ENCODE measurements around the gene MGAT4B.
A peak's percentile ranks its signal among the peaks of the same experiment; 100 is the strongest.
"Not testable (repeated sequence)": the region's sequence is repeated elsewhere in the genome, so short reads cannot be mapped to it uniquely, and the experiment has no call there.

MGAT4B gene

GRCh38 chr5:179794171-179794570, 12.5 kb downstream of the MGAT4B start:
- no peak for DNase-seq

GRCh38 chr5:179793468-179794139, 13.1 kb downstream of the MGAT4B start, which contains the start of gene LTC4S:
Gene LTC4S, plus strand, starts transcription at chr5:179793986. Its CDS starts 95 bp downstream, at chr5:179794081.
- DNase-seq = peak; percentile 55

- no peak for DNase-seq
Measured at GRCh38 chr5:179792612-179793467, 13.8 kb downstream of the MGAT4B start.

- DNase-seq = no peak
Measured at GRCh38 chr5:179791881-179792611, 14.6 kb downstream of the MGAT4B start.

GRCh38 chr5:179789278-179789677, 17.4 kb downstream of the MGAT4B start:
- not testable (repeated sequence) for DNase-seq

GRCh38 chr5:179788193-179788854, 18.3 kb downstream of the MGAT4B start:
- no peak for DNase-seq

GRCh38 chr5:179786861-179787260, 19.8 kb downstream of the MGAT4B start:
- DNase-seq = no peak

- DNase-seq = no peak
Measured at GRCh38 chr5:179783128-179783527, 23.5 kb downstream of the MGAT4B start.

- no peak for DNase-seq
Measured at GRCh38 chr5:179781846-179782245, 24.8 kb downstream of the MGAT4B start.

GRCh38 chr5:179780362-179780761, 26.3 kb downstream of the MGAT4B start:
- DNase-seq = no peak

GRCh38 chr5:179779826-179780225, 26.8 kb downstream of the MGAT4B start:
- no peak for DNase-seq

- no peak for DNase-seq
Measured at GRCh38 chr5:179778591-179778990, 28.1 kb downstream of the MGAT4B start.

- no peak for DNase-seq
Measured at GRCh38 chr5:179777909-179778308, 28.8 kb downstream of the MGAT4B start.

- no peak for DNase-seq
Measured at GRCh38 chr5:179777456-179777855, 29.2 kb downstream of the MGAT4B start.

GRCh38 chr5:179776411-179776938, 30.2 kb downstream of the MGAT4B start:
- DNase-seq = no peak

- no peak for DNase-seq
Measured at GRCh38 chr5:179774442-179774841, 32.2 kb downstream of the MGAT4B start.

GRCh38 chr5:179773686-179774040, 33.0 kb downstream of the MGAT4B start:
- DNase-seq = no peak

GRCh38 chr5:179772351-179772750, 34.3 kb downstream of the MGAT4B start:
- DNase-seq = no peak

GRCh38 chr5:179771311-179771895, 35.3 kb downstream of the MGAT4B start:
- DNase-seq = no peak

GRCh38 chr5:179769796-179770195, 36.9 kb downstream of the MGAT4B start:
- no peak for DNase-seq

GRCh38 chr5:179769271-179769670, 37.4 kb downstream of the MGAT4B start:
- DNase-seq = no peak

Data from activated CD4-positive, alpha-beta T cell treated with anti-CD3 and anti-CD28 coated beads, Interleukin-2, Interleukin-6, amounts not matched to agents 100 ng/mL and 50 ng/mL, durations not matched to agents 16 hours and 8 hours (primary cell).